GM13976 (cell line): ENCODE measurements around the gene DCD.
"Not testable (repeated sequence)": the region's sequence is repeated elsewhere in the genome, so short reads cannot be mapped to it uniquely, and the experiment has no call there.

ENCODE experiments used
- DNase-seq: peaks from one replicate; pipeline ENCODE4 v3.0.0; 2012; ENCODE audit warnings: low spot score
- in situ Hi-C: fragments of 300-500 bp; cut with MboI; formaldehyde crosslinking; loops from one replicate; pipeline ENCODE4 v1.12.0; 2022; ENCODE audit warnings: low sequenced_read_pairs, mixed read lengths, inconsistent platforms; ENCODE audit not compliant: unreplicated experiment
- TF ChIP-seq, protein P1 (sequence below): IDR thresholded peaks from 2 replicates; pipeline ENCODE4 v1.5.1; 2012; ENCODE audit warnings: borderline replicate concordance, mild to moderate bottlenecking; ENCODE audit not compliant: insufficient read depth; ENCODE audit errors: extremely low read depth, missing control alignments, control extremely low read depth

Gene DCD

DNA sequence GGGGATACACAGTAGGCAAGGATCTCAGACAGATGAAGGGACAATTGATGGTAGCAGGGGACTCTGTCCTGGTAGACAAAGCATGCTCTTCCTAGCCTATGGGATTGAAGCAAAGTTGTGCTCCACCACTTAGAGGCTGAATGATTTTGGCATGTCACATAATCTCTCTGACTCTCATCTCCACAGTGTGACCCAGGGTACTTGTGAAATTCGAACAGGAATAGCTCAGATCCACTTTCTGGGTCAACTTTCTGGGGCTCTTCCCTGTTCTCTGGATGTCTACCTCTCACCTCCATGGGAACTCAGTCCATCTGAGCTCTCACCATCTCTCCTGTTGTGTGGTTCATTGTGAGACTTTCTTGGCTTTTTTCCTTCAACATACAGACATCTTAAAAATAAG is 1.7 kb upstream of the DCD start:
- DNase-seq, result no peak
- TF ChIP-seq, protein P1, sequence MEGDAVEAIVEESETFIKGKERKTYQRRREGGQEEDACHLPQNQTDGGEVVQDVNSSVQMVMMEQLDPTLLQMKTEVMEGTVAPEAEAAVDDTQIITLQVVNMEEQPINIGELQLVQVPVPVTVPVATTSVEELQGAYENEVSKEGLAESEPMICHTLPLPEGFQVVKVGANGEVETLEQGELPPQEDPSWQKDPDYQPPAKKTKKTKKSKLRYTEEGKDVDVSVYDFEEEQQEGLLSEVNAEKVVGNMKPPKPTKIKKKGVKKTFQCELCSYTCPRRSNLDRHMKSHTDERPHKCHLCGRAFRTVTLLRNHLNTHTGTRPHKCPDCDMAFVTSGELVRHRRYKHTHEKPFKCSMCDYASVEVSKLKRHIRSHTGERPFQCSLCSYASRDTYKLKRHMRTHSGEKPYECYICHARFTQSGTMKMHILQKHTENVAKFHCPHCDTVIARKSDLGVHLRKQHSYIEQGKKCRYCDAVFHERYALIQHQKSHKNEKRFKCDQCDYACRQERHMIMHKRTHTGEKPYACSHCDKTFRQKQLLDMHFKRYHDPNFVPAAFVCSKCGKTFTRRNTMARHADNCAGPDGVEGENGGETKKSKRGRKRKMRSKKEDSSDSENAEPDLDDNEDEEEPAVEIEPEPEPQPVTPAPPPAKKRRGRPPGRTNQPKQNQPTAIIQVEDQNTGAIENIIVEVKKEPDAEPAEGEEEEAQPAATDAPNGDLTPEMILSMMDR, result no peak
- in situ Hi-C loops, result no loop called here

DNA sequence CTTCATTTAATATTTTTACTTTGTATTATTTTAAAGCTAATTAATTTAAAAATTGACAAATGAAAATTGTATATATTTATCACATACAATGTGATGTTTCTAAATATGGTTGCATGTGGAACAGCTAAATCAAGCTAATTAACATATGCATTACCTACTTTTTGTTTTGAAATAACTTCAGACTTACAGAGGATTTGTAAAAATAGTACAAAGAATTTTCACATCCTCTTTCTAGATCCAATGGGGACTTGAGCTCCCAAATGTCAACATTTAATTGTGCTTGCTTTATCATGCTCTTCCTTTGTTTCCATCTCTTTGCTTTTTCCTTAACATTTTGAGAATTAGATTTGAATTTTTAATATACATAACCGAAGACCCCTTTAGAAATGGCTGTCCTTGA is 6.6 kb downstream of the DCD start:
- in situ Hi-C loops, result no loop called here
- TF ChIP-seq, protein P1, result no peak

DNA sequence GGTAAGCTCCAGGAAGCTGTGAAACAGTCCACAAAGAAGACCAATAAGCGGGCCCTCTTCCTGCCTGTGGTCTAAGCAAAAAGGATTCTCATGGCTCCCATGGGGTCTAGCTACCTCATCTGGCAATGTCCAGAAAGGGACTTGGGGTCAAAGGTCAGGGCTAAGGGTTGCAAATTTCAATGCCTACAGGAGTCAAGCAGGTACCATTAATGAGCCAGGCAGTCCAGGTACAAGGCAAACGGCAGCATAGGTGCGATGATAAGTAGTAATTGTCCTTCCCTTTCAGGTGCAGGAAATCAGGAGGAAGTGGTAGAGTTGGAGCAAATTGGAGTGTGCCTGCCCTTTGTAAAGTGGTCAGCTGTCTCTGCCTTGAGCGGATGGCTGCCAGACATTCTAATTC is 7.1 kb downstream of the DCD start:
- TF ChIP-seq, protein P1, result no peak
- in situ Hi-C loops, result no loop called here
- no peak for DNase-seq

More for the DNA sequence above, 6.6 kb downstream of the DCD start:
- DNase-seq, result no peak

DNA sequence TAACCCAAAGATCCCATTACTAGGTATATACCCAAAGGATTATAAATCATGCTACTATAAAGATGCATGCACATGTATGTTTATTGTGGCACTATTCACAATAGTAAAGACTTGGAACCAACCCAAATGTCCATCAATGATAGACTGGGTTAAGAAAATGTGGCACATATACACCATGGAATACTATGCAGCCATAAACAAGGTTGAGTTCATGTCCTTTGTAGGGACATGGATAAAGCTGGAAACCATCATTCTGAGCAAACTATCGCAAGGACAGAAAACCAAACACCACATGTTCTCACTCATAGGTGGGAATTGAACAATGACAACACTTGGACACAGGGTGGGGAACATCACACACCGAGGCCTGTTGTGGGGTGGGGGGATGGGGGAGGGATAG is 9.1 kb downstream of the DCD start:
- in situ Hi-C loops, result not testable (repeated sequence)

DNA sequence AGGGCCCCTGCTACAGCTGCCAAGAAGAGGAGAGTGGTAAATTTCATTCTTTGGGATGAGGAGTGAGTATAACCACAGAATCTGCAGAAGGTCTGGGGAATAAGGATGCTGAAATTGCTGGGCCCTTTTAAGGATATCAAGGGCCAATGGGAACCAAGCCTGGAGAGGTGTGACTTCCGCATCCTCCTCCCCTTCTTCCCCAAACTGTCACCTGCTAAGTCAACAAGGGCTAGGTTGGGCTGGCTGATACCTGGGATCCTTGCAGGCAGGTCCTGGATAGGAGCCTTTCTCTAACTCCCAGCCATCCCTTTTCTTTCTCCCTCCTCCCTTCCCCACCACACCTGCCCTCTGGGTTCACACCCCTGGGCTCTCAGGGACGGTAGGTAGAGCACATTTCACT is 13.4 kb downstream of the DCD start, which contains the start of gene LACRT:
TSS of gene LACRT (minus strand) at position 101 of the 400 bp plus-strand sequence. CDS start at position 47, 54 bp downstream.
- in situ Hi-C loops, result no loop called here
- no peak for DNase-seq
- TF ChIP-seq, protein P1, result no peak

More for the DNA sequence above, 9.1 kb downstream of the DCD start:
- DNase-seq, result not testable (repeated sequence)

DNA sequence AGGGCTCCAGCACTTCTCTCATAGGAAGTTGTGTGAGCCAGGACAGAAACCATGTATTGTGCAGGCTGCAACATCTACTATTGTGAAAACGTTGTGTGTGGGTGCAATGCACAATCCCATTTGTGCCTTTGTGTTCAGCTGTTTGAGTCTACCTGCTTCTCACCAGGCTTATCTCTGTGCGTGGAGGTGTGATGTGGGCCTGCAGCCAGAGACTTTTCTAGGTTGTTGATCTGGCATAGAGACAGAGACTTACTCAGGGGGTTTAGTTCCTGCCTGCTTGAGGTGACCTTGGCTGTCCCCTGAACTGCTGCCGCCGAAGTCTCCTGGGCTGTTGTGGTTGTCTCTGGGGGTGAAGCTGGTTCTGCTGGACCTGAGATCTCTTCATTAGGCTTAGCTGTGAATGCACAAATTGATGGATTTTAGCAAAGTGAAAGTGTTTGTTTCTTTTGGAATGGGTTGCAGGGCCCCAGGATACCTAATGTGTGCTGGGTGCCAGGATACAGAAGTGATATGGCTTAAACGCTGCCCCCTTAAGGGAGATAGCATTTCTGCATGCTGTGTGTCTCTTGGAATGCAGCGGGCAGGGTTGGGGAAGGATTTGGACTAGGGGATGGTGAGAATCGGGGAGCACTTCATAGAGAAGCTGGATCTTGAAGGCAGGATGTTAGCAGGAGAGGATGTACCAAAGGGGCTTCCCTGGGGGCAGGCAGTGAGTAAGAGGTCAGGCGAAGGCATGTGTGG is 16.0 kb downstream of the DCD start:
- TF ChIP-seq, protein P1, result no peak
- no peak for DNase-seq
- in situ Hi-C loops, result no loop called here

DNA sequence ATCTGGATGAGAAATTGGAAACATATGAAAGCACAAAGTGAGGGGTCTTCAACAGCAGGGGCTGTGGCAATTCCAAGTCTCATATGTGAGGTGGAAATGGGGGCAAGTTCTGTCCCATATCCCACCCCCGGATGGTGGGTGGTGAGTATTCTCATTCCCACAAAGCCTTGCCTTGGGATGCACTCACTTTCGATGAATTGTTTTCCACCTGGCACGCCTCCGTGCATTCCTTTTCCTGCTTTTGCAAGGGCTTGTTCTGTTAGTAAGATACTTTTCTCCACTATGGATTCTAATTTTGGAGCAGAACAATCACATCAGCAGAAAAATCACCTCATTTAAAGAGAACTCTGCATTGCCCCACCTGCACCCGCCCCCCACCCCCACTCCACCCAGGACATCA is 16.6 kb downstream of the DCD start:
- TF ChIP-seq, protein P1, result no peak
- in situ Hi-C loops, result no loop called here
- DNase-seq, result no peak
